Astrocyte (in vitro differentiated cells and primary cell): Measurements from ENCODE around the gene GPRIN1. TPM values are rescaled to one million over a fixed set of nuclear protein-coding genes. Genes with fewer than 3 reads are reported as not detected.
"Not testable (repeated sequence)": the region's sequence is repeated elsewhere in the genome, so short reads cannot be mapped to it uniquely, and the experiment has no call there.

Experiments used
- DNase-seq: peaks from one replicate; pipeline ENCODE4 v3.0.0-alpha.2; 2010; ENCODE audit warnings: low read depth
- FAIRE-seq: peaks from 2 replicates; lab custom pipeline; 2011; peaks lifted over from hg19 to GRCh38; lab: Jason Lieb, UNC
- H2AFZ ChIP-seq: 2 replicates; pipeline ENCODE4 v1.6.0; 2012; ENCODE audit warnings: low read depth, low read length, inconsistent platforms
- H3K27ac ChIP-seq: 2 replicates; pipeline ENCODE4 v1.5.1; 2011; ENCODE audit warnings: low read depth, low read length, inconsistent platforms
- H3K27me3 ChIP-seq: 2 replicates; pipeline ENCODE4 v1.6.0; 2011; ENCODE audit warnings: low read length, inconsistent platforms; ENCODE audit not compliant: insufficient read depth
- H3K36me3 ChIP-seq: 2 replicates; pipeline ENCODE4 v1.5.1; 2011; ENCODE audit warnings: low read length, inconsistent platforms; ENCODE audit not compliant: insufficient read depth
- H3K4me1 ChIP-seq: 2 replicates; pipeline ENCODE4 v1.5.1; 2011; ENCODE audit warnings: low read length, inconsistent platforms; ENCODE audit not compliant: insufficient read depth
- H3K4me2 ChIP-seq: 2 replicates; pipeline ENCODE4 v1.6.0; 2012; ENCODE audit warnings: low read length, inconsistent platforms
- H3K4me3 ChIP-seq: 2 replicates; pipeline ENCODE4 v1.5.1; 2011; ENCODE audit warnings: low read depth, mild to moderate bottlenecking, low read length, inconsistent platforms; ENCODE audit not compliant: insufficient read depth
- H3K79me2 ChIP-seq: 2 replicates; pipeline ENCODE4 v1.6.0; 2012; ENCODE audit warnings: mild to moderate bottlenecking, low read length, inconsistent platforms; ENCODE audit not compliant: insufficient read depth
- H3K9ac ChIP-seq: 2 replicates; pipeline ENCODE4 v1.6.0; 2012; ENCODE audit warnings: mild to moderate bottlenecking, low read length, inconsistent platforms
- H3K9me3 ChIP-seq: 2 replicates; pipeline ENCODE4 v1.5.1; 2012; ENCODE audit warnings: low read depth, mild to moderate bottlenecking, low read length, inconsistent platforms; ENCODE audit not compliant: insufficient read depth
- H4K20me1 ChIP-seq: 2 replicates; pipeline ENCODE4 v1.6.0; 2012; ENCODE audit warnings: low read length, inconsistent platforms; ENCODE audit not compliant: insufficient read depth
- H3K27ac Mint-ChIP-seq: one replicate; pipeline ENCODE4 v1.8.0; 2021; ENCODE audit warnings: mild to moderate bottlenecking, mixed read lengths; ENCODE audit not compliant: unreplicated experiment
- H3K27me3 Mint-ChIP-seq: one replicate; pipeline ENCODE4 v1.8.0; 2021; ENCODE audit warnings: low read depth, mixed read lengths; ENCODE audit not compliant: unreplicated experiment
- H3K36me3 Mint-ChIP-seq: one replicate; pipeline ENCODE4 v1.8.0; 2021; ENCODE audit warnings: low read depth, mixed read lengths; ENCODE audit not compliant: unreplicated experiment
- H3K4me1 Mint-ChIP-seq: one replicate; pipeline ENCODE4 v1.8.0; 2021; ENCODE audit warnings: low read depth, mixed read lengths; ENCODE audit not compliant: unreplicated experiment
- H3K4me3 Mint-ChIP-seq: one replicate; pipeline ENCODE4 v1.8.0; 2021; ENCODE audit warnings: mild to moderate bottlenecking, moderate library complexity, mixed read lengths; ENCODE audit not compliant: unreplicated experiment
- H3K9me3 Mint-ChIP-seq: one replicate; pipeline ENCODE4 v1.8.0; 2021; ENCODE audit warnings: mild to moderate bottlenecking, mixed read lengths; ENCODE audit not compliant: unreplicated experiment
- EZH2 ChIP-seq: IDR thresholded peaks from 2 replicates; pipeline ENCODE4 v1.6.1; 2012; ENCODE audit warnings: mild to moderate bottlenecking, low read length, inconsistent platforms; ENCODE audit not compliant: insufficient read depth
- total RNA-seq: library from RNA; stranded (reverse); gene quantifications from 2 replicates; pipeline ENCODE4 v1.2.1, GENCODE V29; 2021
- TF ChIP-seq, protein P1 (sequence below): IDR thresholded peaks from 2 replicates; pipeline ENCODE4 v1.5.1; 2011; ENCODE audit warnings: low read depth, mild to moderate bottlenecking, inconsistent platforms, low read length, moderate library complexity; ENCODE audit not compliant: insufficient read depth

The GPRIN1 gene
- total RNA-seq, 1 donor from 2014 or later, result 6.8 TPM

DNA sequence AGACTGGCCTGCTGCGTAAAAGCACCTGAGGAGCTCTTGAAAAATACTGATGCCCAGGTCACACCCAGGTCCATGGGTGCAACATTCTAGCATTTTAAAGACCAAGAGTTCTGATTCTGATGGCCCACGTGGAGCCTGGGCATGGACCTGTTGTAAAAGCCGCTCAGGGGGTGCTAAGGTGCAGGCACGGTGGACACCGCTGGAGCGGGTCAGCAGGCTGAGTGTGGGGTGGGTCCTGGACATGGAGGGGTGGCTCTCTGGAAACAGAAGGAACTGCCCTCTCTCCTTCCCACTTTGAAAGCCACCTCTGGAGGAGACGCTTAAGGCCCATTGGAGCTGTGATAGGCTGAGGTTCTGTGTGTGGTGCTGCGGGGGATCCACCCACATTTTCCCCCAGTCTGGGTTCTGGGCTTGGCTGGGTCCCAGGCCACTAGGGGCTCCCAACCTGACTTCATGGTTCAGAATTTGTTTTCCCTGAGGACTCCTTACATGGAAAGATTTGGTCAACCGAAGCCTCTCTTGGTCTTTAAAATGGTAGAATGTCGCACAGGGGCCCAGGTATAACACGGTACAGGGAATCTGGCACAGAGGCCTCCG is 16.6 kb downstream of the GPRIN1 start:
- H4K20me1 ChIP-seq, result no peaks in the 10 kb centered on the region
- Mint-ChIP-seq H3K27ac (no peak overlapping the region), H3K36me3 (peaks cover 6% of the 10 kb centered on the region), H3K4me1 (no peaks in the 10 kb centered on the region), H3K27me3 (peaks cover 45% of the 10 kb centered on the region), H3K9me3 (peaks cover 10% of the 10 kb centered on the region), H3K4me3 (no peak overlapping the region)
- no peaks in the 10 kb centered on the region for H3K4me1 ChIP-seq
- no peak overlapping the region for H3K27ac ChIP-seq
- no peaks in the 10 kb centered on the region for H3K36me3 ChIP-seq
- TF ChIP-seq, protein P1, sequence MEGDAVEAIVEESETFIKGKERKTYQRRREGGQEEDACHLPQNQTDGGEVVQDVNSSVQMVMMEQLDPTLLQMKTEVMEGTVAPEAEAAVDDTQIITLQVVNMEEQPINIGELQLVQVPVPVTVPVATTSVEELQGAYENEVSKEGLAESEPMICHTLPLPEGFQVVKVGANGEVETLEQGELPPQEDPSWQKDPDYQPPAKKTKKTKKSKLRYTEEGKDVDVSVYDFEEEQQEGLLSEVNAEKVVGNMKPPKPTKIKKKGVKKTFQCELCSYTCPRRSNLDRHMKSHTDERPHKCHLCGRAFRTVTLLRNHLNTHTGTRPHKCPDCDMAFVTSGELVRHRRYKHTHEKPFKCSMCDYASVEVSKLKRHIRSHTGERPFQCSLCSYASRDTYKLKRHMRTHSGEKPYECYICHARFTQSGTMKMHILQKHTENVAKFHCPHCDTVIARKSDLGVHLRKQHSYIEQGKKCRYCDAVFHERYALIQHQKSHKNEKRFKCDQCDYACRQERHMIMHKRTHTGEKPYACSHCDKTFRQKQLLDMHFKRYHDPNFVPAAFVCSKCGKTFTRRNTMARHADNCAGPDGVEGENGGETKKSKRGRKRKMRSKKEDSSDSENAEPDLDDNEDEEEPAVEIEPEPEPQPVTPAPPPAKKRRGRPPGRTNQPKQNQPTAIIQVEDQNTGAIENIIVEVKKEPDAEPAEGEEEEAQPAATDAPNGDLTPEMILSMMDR, result no peak
- TF ChIP-seq EZH2, result no peak
- H3K9ac ChIP-seq, result no peak overlapping the region
- no peak overlapping the region for H2AFZ ChIP-seq
- no peaks in the 10 kb centered on the region for H3K27me3 ChIP-seq
- DNase-seq (no peak), FAIRE-seq (no peak)
- peaks cover 5% of the 10 kb centered on the region for H3K9me3 ChIP-seq
- no peaks in the 10 kb centered on the region for H3K79me2 ChIP-seq
- H3K4me3 ChIP-seq, result no peak overlapping the region
- no peak overlapping the region for H3K4me2 ChIP-seq

DNA sequence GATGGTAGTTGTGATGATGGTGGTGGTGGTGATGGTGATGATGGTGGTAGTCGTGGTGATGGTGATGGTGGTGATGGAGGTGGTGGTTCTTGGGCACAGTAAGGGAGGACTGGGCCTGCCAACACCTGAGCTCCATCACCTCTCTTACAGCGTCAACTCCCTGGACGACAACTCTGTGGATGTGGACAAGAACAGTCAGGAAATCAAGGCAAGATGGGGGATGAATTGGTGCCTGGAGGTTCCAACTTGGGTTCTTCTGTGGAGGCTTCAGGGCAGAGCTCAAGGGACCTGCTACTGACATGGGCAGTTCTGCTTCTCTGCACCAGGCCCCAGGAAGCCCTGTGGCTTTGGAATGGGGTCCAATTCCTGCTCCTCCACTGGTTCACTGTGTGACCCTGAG is 17.4 kb downstream of the GPRIN1 start:
- no peak for TF ChIP-seq EZH2
- TF ChIP-seq, protein P1, result no peak
- H3K9me3 Mint-ChIP-seq, result peaks cover 11% of the 10 kb centered on the region
- no peak overlapping the region for H2AFZ ChIP-seq
- no peaks in the 10 kb centered on the region for H3K36me3 ChIP-seq
- H3K4me3 ChIP-seq, result no peak overlapping the region
- no peak overlapping the region for H3K4me3 Mint-ChIP-seq
- no peak overlapping the region for H3K9ac ChIP-seq
- DNase-seq (no peak), FAIRE-seq (no peak)
- no peak overlapping the region for H3K4me2 ChIP-seq
- H3K4me1 ChIP-seq, result no peaks in the 10 kb centered on the region
- H4K20me1 ChIP-seq, result no peaks in the 10 kb centered on the region
- H3K27me3 Mint-ChIP-seq, result peaks cover 46% of the 10 kb centered on the region
- no peaks in the 10 kb centered on the region for H3K79me2 ChIP-seq
- peaks cover 4% of the 10 kb centered on the region for H3K36me3 Mint-ChIP-seq
- H3K27me3 ChIP-seq, result no peaks in the 10 kb centered on the region
- H3K27ac Mint-ChIP-seq, result no peak overlapping the region
- H3K4me1 Mint-ChIP-seq, result no peaks in the 10 kb centered on the region
- peaks cover 5% of the 10 kb centered on the region for H3K9me3 ChIP-seq
- no peak overlapping the region for H3K27ac ChIP-seq

DNA sequence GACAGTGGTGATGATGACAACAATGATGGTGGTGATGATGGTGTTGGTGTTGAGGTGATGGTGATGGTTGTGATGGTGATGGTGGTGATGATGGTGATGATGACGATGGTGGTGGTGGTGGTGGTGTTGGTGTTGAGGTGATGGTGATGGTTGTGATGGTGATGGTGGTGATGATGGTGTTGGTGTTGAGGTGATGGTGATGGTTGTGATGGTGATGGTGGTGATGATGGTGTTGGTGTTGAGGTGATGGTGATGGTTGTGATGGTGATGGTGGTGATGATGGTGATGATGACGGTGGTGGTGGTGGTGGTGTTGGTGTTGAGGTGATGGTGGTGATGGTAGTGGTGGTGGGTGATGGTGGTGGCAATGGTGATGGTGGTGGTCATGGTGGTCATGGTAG is 18.3 kb downstream of the GPRIN1 start:
- DNase-seq, H3K36me3 ChIP-seq, H3K4me3 Mint-ChIP-seq, H3K4me1 ChIP-seq, H3K9ac ChIP-seq, H3K27ac ChIP-seq, H3K79me2 ChIP-seq, H2AFZ ChIP-seq, H3K4me1 Mint-ChIP-seq, H3K27ac Mint-ChIP-seq, H4K20me1 ChIP-seq, H3K9me3 ChIP-seq, H3K4me2 ChIP-seq, H3K36me3 Mint-ChIP-seq, H3K4me3 ChIP-seq, H3K27me3 ChIP-seq: not testable (repeated sequence)
- Mint-ChIP-seq H3K9me3 (peaks cover 14% of the 10 kb centered on the region), H3K27me3 (peaks cover 47% of the 10 kb centered on the region)
- peak; percentile 5 for FAIRE-seq
